Skeletal muscle tissue (tissue), 4 donors: ENCODE results near the gene P2RY11. TPM values are rescaled to one million over a fixed set of nuclear protein-coding genes. Genes with fewer than 3 reads are reported as not detected.

Experiments used
- H3K27ac ChIP-seq: one replicate; pipeline ENCODE4 v1.7.0; 2013; ENCODE audit warnings: mild to moderate bottlenecking, low read depth, low read length, inconsistent platforms
- H3K27me3 ChIP-seq, 3 donors: one replicate each; pipeline ENCODE4 v1.7.0; 2013; ENCODE audit warnings: low read length in 3 of 3; ENCODE audit not compliant: control insufficient read depth in 3 of 3, insufficient read depth in 3 of 3
- H3K36me3 ChIP-seq, 3 donors: one replicate each; pipeline ENCODE4 v1.7.0; 2013; ENCODE audit warnings: low read length in 3 of 3; ENCODE audit not compliant: control insufficient read depth in 3 of 3, insufficient read depth in 3 of 3
- H3K4me1 ChIP-seq, 3 donors: one replicate each; pipeline ENCODE4 v1.7.0; 2013; ENCODE audit warnings: low read length in 3 of 3, mild to moderate bottlenecking in 3 of 3; ENCODE audit not compliant: control insufficient read depth in 3 of 3, insufficient read depth in 3 of 3
- H3K4me3 ChIP-seq, 3 donors: one replicate each; pipeline ENCODE4 v1.7.0; 2013; ENCODE audit warnings: low read length in 3 of 3
- H3K9ac ChIP-seq, 3 donors: one replicate each; pipeline ENCODE4 v1.7.0; 2013; ENCODE audit warnings: low read length in 3 of 3, mild to moderate bottlenecking in 3 of 3, moderate library complexity in 2 of 3, low read depth in 1 of 3
- H3K9me3 ChIP-seq, 3 donors: one replicate each; pipeline ENCODE4 v1.7.0; 2013; ENCODE audit warnings: low read length in 3 of 3; ENCODE audit not compliant: control insufficient read depth in 3 of 3
- total RNA-seq: library from RNA; depleted of rRNA; stranded (reverse); fragments of >200 nt; gene quantifications from one replicate; pipeline ENCODE4 v1.2.3, GENCODE V29; 2014
- donor health status: Osteomylitis.

The P2RY11 gene
- total RNA-seq, 1 donor from 2014 or later, result 1.6 TPM

DNA sequence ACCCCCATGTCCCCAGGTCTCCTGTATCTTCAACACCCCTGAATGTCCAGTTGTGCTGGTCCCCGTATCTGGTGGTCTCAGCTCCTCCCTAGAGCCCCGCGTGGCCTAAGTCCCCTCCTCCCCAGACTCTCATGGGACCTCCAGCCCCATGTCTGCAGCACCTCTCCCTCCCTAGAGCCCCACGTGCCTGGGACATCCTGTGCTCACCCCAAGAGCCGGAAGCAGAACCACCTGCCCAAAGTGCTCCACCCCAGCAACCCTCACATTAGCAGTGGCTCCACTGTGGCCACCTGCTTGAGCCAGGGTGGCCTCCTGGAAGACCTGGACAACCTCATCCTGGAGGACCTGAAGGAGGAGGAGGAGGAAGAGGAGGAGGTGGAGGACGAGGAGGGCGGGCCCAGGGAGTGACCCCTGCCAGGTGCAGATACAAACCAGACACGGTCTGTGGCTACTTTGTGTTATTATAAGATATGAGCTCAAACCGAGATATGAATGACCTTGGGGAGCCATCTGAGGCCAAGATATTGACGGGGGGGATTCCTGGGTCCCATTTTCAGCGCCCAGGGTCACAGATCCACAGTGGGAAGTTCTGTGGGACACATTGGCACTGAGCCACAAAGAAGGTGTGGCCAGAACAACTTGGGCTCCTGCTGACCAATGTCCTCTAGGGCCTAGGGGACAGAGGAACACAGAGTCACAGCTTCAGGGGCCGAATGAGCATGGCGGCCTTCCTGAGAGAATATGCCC, 19.4 kb upstream of the P2RY11 start:
- peaks cover 0 to 9% (median 6%) of the 10 kb centered on the region in 3 donors for H3K36me3 ChIP-seq
- H3K4me3 ChIP-seq, result no peak overlapping the region
- no peak overlapping the region for H3K27ac ChIP-seq
- H3K4me1 ChIP-seq, result peaks cover 3 to 8% (median 3%) of the 10 kb centered on the region in 3 donors
- peaks cover 0 to 12% (median 8%) of the 10 kb centered on the region in 3 donors for H3K27me3 ChIP-seq
- H3K9me3 ChIP-seq, result peaks cover 0 to 6% (median 0%) of the 10 kb centered on the region in 3 donors
- no peak overlapping the region for H3K9ac ChIP-seq

DNA sequence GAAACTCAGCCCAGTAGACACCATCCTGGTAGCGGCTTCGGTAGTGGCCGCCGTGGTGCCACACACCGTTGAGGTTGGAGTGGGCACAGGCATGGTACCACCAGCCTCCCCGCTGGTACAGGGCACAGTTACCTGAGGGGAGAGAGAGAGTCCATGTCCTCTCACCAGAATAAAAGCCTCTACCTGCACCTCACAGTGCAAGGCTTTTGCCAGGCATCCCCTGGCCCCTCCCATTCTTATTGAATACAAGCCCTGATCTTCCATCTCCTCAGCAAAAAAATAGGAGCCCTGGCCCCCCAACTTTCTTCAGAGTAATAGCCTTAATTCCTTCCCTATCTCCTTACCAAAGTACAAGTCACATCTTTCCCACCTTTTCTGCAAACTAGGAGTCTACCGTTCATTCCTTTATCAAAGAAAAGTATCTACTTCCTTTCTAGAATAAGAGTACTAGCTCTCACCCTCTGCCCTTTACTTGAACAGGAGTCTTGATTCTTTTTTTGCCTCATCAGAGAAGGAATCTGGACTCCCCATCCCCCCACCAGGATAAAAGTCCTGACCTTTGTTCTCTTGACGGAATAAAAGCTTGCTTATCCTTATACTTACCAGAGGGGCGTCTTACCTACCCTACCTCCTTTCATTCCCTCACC, 18.7 kb upstream of the P2RY11 start:
- Histone ChIP-seq H3K36me3 (peaks cover 0 to 9% (median 6%) of the 10 kb centered on the region in 3 donors), H3K4me1 (peaks cover 3 to 8% (median 3%) of the 10 kb centered on the region in 3 donors), H3K27me3 (peaks cover 0 to 12% (median 8%) of the 10 kb centered on the region in 3 donors), H3K9ac (no peak overlapping the region), H3K27ac (no peak overlapping the region), H3K4me3 (no peak overlapping the region), H3K9me3 (peaks cover 0 to 6% (median 0%) of the 10 kb centered on the region in 3 donors)

DNA sequence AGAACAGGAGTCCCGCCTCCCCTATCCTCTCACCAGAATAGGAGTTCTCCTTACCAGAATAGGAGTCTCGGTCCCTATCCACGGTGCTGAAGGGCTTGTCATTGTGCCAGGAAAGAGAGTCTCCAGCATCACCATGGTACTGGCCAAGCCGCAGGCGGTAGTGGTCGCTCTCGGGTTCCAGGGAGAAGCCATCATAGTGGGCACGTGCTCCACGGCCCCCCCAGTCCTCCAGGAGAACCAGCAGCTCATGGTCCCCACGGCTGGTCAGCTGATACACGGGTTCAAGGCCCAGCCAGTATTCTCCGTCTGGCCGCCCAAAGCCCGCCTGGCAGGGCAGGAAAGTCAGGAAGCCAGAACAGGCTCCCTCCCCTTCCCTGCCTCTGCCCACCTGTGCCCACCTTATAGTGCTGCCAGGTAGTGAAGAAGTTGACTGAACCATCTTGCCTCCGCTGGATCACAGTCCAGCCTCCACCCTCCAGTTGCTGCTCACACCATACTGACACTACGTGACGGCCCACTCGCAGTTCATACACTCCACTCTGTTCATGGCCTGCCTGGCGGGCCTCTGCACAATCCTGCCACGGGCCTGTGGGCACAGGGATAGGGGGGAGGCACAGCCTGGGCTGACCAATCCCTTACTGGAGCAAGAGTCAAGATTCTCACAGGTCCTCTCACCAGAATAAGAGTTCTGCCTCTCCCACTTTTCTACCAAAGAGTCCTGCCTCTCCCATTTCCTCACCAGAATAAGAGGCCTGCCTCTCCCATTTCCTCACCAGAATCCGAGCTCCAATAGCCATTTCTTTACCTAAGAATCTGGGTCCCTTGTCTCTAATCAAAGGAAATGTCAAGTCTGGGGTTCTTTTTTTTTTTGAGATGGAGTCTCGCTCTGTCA, 18.0 kb upstream of the P2RY11 start:
- Histone ChIP-seq H3K27ac (no peak overlapping the region), H3K9ac (no peak overlapping the region), H3K4me1 (peaks cover 3 to 8% (median 3%) of the 10 kb centered on the region in 3 donors), H3K9me3 (peaks cover 0 to 6% (median 0%) of the 10 kb centered on the region in 3 donors), H3K4me3 (no peak overlapping the region), H3K36me3 (peaks cover 0 to 9% (median 6%) of the 10 kb centered on the region in 3 donors), H3K27me3 (peaks cover 0 to 12% (median 8%) of the 10 kb centered on the region in 3 donors)

DNA sequence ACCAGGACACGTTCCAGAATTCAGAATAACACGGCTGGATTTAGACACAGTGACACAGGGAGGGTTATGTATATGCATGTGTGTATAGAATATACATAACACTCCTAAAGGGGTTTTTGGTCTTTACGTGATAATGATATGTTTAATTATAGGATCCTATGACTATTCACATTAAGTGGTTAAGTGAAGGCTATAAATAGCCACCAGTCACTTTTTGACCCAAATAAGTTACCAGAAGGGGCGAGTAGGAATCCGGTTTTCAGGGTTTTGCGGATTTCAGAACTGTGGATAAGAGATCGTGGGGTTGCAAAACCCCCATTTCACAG, 15.9 kb upstream of the P2RY11 start:
- peak overlapping the region; percentile 38 to 49 (median 45) for H3K4me3 ChIP-seq
- peak overlapping the region in 1 of 3 donors; percentile 45 for H3K9ac ChIP-seq

DNA sequence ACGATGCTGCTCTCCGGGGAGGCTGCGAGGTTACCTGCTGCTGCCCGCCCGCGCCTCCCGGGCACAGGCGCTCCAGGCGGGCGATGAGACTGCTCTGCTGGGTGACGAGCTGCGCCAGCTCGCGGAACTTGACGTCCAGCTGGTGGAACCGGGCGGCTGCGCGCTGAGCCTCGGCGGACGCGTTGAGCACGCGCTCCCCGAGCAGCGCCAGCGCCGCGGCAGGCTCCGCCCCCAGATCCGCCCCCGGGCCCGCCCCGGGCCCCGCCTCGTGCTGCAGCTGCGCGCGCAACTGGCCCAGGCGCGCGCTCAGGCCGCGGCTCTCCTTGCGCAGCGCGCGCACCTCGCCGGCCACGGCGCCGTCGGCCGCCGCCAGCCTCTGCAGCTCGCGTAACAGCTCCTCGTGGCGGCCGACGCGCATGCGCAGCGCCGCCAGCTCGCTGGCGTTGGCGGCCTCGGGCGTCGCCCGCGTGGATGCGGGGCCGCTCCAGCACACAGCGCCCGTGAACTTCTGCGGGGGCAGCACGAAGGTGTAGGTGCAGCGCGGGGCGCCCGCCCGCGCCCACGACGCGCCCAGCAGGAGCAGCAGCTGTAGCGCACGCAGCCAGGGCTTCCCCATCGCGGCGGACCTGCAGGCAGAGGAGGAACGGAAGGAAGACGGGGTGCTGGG, 15.4 kb upstream of the P2RY11 start:
- Histone ChIP-seq H3K27me3 (peaks cover 0 to 12% (median 8%) of the 10 kb centered on the region in 3 donors), H3K36me3 (peaks cover 0 to 2% (median 0%) of the 10 kb centered on the region in 3 donors), H3K9ac (peak overlapping the region in 1 of 3 donors; percentile 62), H3K9me3 (peaks cover 0 to under 1% (median 0%) of the 10 kb centered on the region in 3 donors), H3K4me3 (peak overlapping the region; percentile 62 to 77 (median 63)), H3K4me1 (peaks cover 3 to 8% (median 3%) of the 10 kb centered on the region in 3 donors), H3K27ac (no peak overlapping the region)

More for the DNA sequence above, 15.9 kb upstream of the P2RY11 start:
- peaks cover 0 to 12% (median 8%) of the 10 kb centered on the region in 3 donors for H3K27me3 ChIP-seq
- H3K9me3 ChIP-seq, result peaks cover 0 to 3% (median 0%) of the 10 kb centered on the region in 3 donors
- H3K27ac ChIP-seq, result no peak overlapping the region
- peaks cover 3 to 8% (median 3%) of the 10 kb centered on the region in 3 donors for H3K4me1 ChIP-seq
- peaks cover 0 to 2% (median 0%) of the 10 kb centered on the region in 3 donors for H3K36me3 ChIP-seq

DNA sequence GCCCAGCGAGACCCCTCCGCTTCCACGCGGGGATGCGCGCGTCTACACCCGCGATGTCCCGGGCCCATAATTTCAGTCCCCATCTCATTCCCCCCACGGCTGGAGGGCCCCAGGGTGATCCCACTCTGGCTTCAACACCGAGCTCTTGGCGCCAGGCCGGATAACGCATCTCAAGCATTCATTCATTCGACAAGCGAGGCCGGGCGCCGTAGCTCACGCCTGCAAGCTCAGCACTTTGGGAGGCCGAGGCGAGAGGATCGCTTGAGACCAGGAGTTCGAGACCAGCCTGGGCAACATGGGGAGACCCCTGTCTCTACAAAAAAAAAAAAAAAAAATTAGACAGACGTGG, 14.9 kb upstream of the P2RY11 start:
- Histone ChIP-seq H3K9ac (peak overlapping the region in 1 of 3 donors; percentile 62), H3K4me3 (peak overlapping the region; percentile 62 to 77 (median 63)), H3K27ac (no peak overlapping the region)

DNA sequence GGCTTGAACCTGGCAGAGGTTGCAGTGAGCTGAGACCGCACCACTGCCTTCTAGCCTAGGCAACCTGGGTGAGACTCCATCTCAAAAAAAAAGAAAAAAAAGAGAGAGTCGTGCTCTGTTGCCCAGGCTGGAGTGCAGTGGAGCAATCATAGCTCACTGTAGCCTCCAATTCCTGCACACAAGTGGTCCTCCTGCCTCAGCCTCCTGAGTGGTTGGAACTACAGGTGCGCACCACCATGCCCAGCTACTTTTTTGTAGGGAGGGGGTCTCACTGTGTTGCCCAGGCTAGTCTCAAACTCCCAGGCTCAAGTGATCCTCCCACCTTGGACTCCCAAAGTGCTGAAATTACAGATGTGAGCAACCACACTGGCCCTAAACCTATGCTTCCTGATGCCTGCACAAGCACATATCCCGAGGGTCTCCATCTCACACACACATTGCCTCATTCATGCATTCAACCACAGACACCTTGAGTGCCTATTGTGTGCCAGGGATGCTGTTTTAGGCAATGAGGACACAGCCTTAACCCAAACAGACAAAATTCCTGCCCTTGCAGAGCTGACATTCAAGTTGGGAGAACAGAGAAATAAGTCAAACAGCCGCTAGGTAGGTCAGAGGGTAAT, 11.2 kb upstream of the P2RY11 start:
- Histone ChIP-seq H3K4me3 (no peak overlapping the region), H3K27me3 (peaks cover 0 to 8% (median 0%) of the 10 kb centered on the region in 3 donors), H3K27ac (no peak overlapping the region), H3K9ac (no peak overlapping the region), H3K4me1 (peaks cover 3 to 8% (median 3%) of the 10 kb centered on the region in 3 donors), H3K36me3 (no peaks in the 10 kb centered on the region), H3K9me3 (no peaks in the 10 kb centered on the region)

More for the DNA sequence above, 14.9 kb upstream of the P2RY11 start:
- peaks cover 0 to 2% (median 0%) of the 10 kb centered on the region in 3 donors for H3K36me3 ChIP-seq
- peaks cover 3 to 8% (median 3%) of the 10 kb centered on the region in 3 donors for H3K4me1 ChIP-seq
- peaks cover 0 to 12% (median 8%) of the 10 kb centered on the region in 3 donors for H3K27me3 ChIP-seq
- no peaks in the 10 kb centered on the region for H3K9me3 ChIP-seq

DNA sequence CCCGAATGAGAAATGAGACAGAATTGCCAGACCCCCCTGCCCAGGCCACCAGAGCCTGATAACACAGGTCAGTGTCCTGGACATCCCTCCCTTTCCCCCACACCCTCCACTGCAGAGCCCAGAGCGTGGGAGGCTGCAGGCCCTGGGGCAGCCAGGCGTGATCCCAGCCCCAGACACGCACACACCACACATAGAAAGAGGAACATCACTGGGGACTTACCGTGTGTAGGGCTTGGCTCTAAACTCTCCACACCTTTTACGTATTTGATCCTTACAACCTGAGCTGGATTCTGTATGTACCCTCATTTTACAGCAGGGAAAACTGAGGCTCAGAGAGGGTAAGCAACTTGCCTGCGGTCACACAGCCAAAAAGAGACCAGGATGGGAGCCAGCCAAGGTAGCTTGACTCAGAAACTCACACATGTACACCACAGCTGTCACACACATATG, 8.7 kb upstream of the P2RY11 start:
- H3K9me3 ChIP-seq, result no peaks in the 10 kb centered on the region
- H3K27ac ChIP-seq, result no peak overlapping the region
- H3K4me1 ChIP-seq, result peaks cover 11 to 21% (median 15%) of the 10 kb centered on the region in 3 donors
- no peaks in the 10 kb centered on the region for H3K27me3 ChIP-seq
- H3K36me3 ChIP-seq, result peaks cover 2 to 5% (median 3%) of the 10 kb centered on the region in 3 donors
- H3K4me3 ChIP-seq, result no peak overlapping the region
- H3K9ac ChIP-seq, result no peak overlapping the region

DNA sequence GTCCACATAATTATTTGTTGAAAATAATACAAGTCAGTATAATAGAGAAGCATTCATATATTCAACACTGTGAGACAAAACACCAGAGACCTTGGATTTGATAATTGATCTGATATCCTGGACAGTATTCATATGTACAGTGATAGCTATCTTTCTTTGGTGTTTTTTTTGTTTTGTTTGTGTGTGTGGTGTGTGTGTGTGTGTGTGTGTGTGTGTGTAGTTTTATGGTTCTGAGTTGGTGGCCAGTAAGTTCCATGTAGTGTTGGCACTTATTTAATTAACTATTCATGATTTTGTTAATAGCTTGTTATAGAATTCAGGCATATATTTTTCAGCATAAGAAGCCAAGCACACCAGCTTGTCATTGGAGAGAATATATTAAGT, 7.4 kb upstream of the P2RY11 start:
- peaks cover 11 to 24% (median 16%) of the 10 kb centered on the region in 3 donors for H3K4me1 ChIP-seq
- no peak overlapping the region for H3K4me3 ChIP-seq
- H3K27ac ChIP-seq, result no peak overlapping the region
- no peak overlapping the region for H3K9ac ChIP-seq
- peaks cover 11 to 14% (median 13%) of the 10 kb centered on the region in 3 donors for H3K36me3 ChIP-seq
- H3K27me3 ChIP-seq, result no peaks in the 10 kb centered on the region
- no peaks in the 10 kb centered on the region for H3K9me3 ChIP-seq
